ENCODE measurements around the gene ARID1A.

DNA sequence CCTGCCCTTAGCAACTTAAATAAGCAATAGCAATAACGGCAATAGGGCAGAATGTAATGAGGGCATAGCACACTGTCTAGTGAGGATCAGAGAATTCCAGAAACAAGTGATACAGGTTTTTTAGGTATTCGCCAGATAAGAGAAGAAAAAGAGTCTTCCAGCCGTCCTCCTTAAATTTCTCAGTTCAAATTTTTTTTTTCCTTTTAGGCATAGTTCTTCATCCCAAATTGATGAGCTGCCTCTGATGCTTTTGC lies 93.7 kb downstream of the ARID1A start:
- TF ChIP-seq CTCF (conservative IDR thresholded peaks at IDR 0.05; ENCODE audit: low read depth, low read length), result no peak
- TF ChIP-seq EZH2 (IDR thresholded peaks at IDR 0.05; ENCODE audit: borderline replicate concordance, low read depth, low read length, poor library complexity, severe bottlenecking), result no peak

Data from A673 (cell line).